Astrocyte (in vitro differentiated cells and primary cell): Measurements from ENCODE around the gene ARRB1. TPM values are rescaled to one million over a fixed set of nuclear protein-coding genes. Genes with fewer than 3 reads are reported as not detected.
"Not testable (repeated sequence)": the region's sequence is repeated elsewhere in the genome, so short reads cannot be mapped to it uniquely, and the experiment has no call there.

ENCODE experiments used
- DNase-seq: peaks from one replicate; pipeline ENCODE4 v3.0.0-alpha.2; 2010; ENCODE audit warnings: low read depth
- FAIRE-seq: peaks from 2 replicates; lab custom pipeline; 2011; peaks lifted over from hg19 to GRCh38; lab: Jason Lieb, UNC
- H2AFZ ChIP-seq: 2 replicates; pipeline ENCODE4 v1.6.0; 2012; ENCODE audit warnings: low read depth, low read length, inconsistent platforms
- H3K27ac ChIP-seq: 2 replicates; pipeline ENCODE4 v1.5.1; 2011; ENCODE audit warnings: low read depth, low read length, inconsistent platforms
- H3K27me3 ChIP-seq: 2 replicates; pipeline ENCODE4 v1.6.0; 2011; ENCODE audit warnings: low read length, inconsistent platforms; ENCODE audit not compliant: insufficient read depth
- H3K36me3 ChIP-seq: 2 replicates; pipeline ENCODE4 v1.5.1; 2011; ENCODE audit warnings: low read length, inconsistent platforms; ENCODE audit not compliant: insufficient read depth
- H3K4me1 ChIP-seq: 2 replicates; pipeline ENCODE4 v1.5.1; 2011; ENCODE audit warnings: low read length, inconsistent platforms; ENCODE audit not compliant: insufficient read depth
- H3K4me2 ChIP-seq: 2 replicates; pipeline ENCODE4 v1.6.0; 2012; ENCODE audit warnings: low read length, inconsistent platforms
- H3K4me3 ChIP-seq: 2 replicates; pipeline ENCODE4 v1.5.1; 2011; ENCODE audit warnings: low read depth, mild to moderate bottlenecking, low read length, inconsistent platforms; ENCODE audit not compliant: insufficient read depth
- H3K79me2 ChIP-seq: 2 replicates; pipeline ENCODE4 v1.6.0; 2012; ENCODE audit warnings: mild to moderate bottlenecking, low read length, inconsistent platforms; ENCODE audit not compliant: insufficient read depth
- H3K9ac ChIP-seq: 2 replicates; pipeline ENCODE4 v1.6.0; 2012; ENCODE audit warnings: mild to moderate bottlenecking, low read length, inconsistent platforms
- H3K9me3 ChIP-seq: 2 replicates; pipeline ENCODE4 v1.5.1; 2012; ENCODE audit warnings: low read depth, mild to moderate bottlenecking, low read length, inconsistent platforms; ENCODE audit not compliant: insufficient read depth
- H4K20me1 ChIP-seq: 2 replicates; pipeline ENCODE4 v1.6.0; 2012; ENCODE audit warnings: low read length, inconsistent platforms; ENCODE audit not compliant: insufficient read depth
- H3K27ac Mint-ChIP-seq: one replicate; pipeline ENCODE4 v1.8.0; 2021; ENCODE audit warnings: mild to moderate bottlenecking, mixed read lengths; ENCODE audit not compliant: unreplicated experiment
- H3K27me3 Mint-ChIP-seq: one replicate; pipeline ENCODE4 v1.8.0; 2021; ENCODE audit warnings: low read depth, mixed read lengths; ENCODE audit not compliant: unreplicated experiment
- H3K36me3 Mint-ChIP-seq: one replicate; pipeline ENCODE4 v1.8.0; 2021; ENCODE audit warnings: low read depth, mixed read lengths; ENCODE audit not compliant: unreplicated experiment
- H3K4me1 Mint-ChIP-seq: one replicate; pipeline ENCODE4 v1.8.0; 2021; ENCODE audit warnings: low read depth, mixed read lengths; ENCODE audit not compliant: unreplicated experiment
- H3K4me3 Mint-ChIP-seq: one replicate; pipeline ENCODE4 v1.8.0; 2021; ENCODE audit warnings: mild to moderate bottlenecking, moderate library complexity, mixed read lengths; ENCODE audit not compliant: unreplicated experiment
- H3K9me3 Mint-ChIP-seq: one replicate; pipeline ENCODE4 v1.8.0; 2021; ENCODE audit warnings: mild to moderate bottlenecking, mixed read lengths; ENCODE audit not compliant: unreplicated experiment
- CTCF ChIP-seq: IDR thresholded peaks from 2 replicates; pipeline ENCODE4 v1.5.1; 2011; ENCODE audit warnings: low read depth, mild to moderate bottlenecking, inconsistent platforms, low read length, moderate library complexity; ENCODE audit not compliant: insufficient read depth
- EZH2 ChIP-seq: IDR thresholded peaks from 2 replicates; pipeline ENCODE4 v1.6.1; 2012; ENCODE audit warnings: mild to moderate bottlenecking, low read length, inconsistent platforms; ENCODE audit not compliant: insufficient read depth
- total RNA-seq: library from RNA; stranded (reverse); gene quantifications from 2 replicates; pipeline ENCODE4 v1.2.1, GENCODE V29; 2021

The ARRB1 gene
- total RNA-seq, 1 donor from 2014 or later: 28.5 TPM

- H3K4me1 Mint-ChIP-seq: peaks cover 10% of the 10 kb centered on the region
- no peaks in the 10 kb centered on the region for H3K36me3 ChIP-seq
- no peaks in the 10 kb centered on the region for H3K4me1 ChIP-seq
- FAIRE-seq: no peak
- no peaks in the 10 kb centered on the region for H3K79me2 ChIP-seq
- H3K27me3 Mint-ChIP-seq: peaks cover 4% of the 10 kb centered on the region
- H3K36me3 Mint-ChIP-seq: no peaks in the 10 kb centered on the region
- H3K27ac Mint-ChIP-seq: peak overlapping the region; percentile 83
- no peaks in the 10 kb centered on the region for H3K9me3 Mint-ChIP-seq
- no peaks in the 10 kb centered on the region for H4K20me1 ChIP-seq
- no peak overlapping the region for H3K4me2 ChIP-seq
- no peaks in the 10 kb centered on the region for H3K9me3 ChIP-seq
- H3K27ac ChIP-seq: no peak overlapping the region
- peak overlapping the region; percentile 15 for H3K4me3 Mint-ChIP-seq
- no peaks in the 10 kb centered on the region for H3K27me3 ChIP-seq
- H3K9ac ChIP-seq: no peak overlapping the region
- H2AFZ ChIP-seq: no peak overlapping the region
- no peak overlapping the region for H3K4me3 ChIP-seq
- no peak for DNase-seq
- TF ChIP-seq EZH2: no peak
- no peak for TF ChIP-seq CTCF
Observed at GRCh38 chr11:75380716-75381420, 29.4 kb upstream of the ARRB1 start.

- H3K36me3 ChIP-seq: no peaks in the 10 kb centered on the region
- no peak overlapping the region for H3K4me2 ChIP-seq
- no peaks in the 10 kb centered on the region for H3K79me2 ChIP-seq
- no peak for FAIRE-seq
- H3K4me3 ChIP-seq: no peak overlapping the region
- Mint-ChIP-seq H3K27me3 (peaks cover 10% of the 10 kb centered on the region), H3K9me3 (no peaks in the 10 kb centered on the region), H3K27ac (peak overlapping the region; percentile 83), H3K4me1 (peaks cover 10% of the 10 kb centered on the region), H3K36me3 (no peaks in the 10 kb centered on the region), H3K4me3 (no peak overlapping the region)
- H4K20me1 ChIP-seq: no peaks in the 10 kb centered on the region
- H3K9me3 ChIP-seq: no peaks in the 10 kb centered on the region
- no peaks in the 10 kb centered on the region for H3K27me3 ChIP-seq
- DNase-seq: no peak
- no peak overlapping the region for H2AFZ ChIP-seq
- no peaks in the 10 kb centered on the region for H3K4me1 ChIP-seq
- no peak for TF ChIP-seq CTCF
- no peak for TF ChIP-seq EZH2
- H3K9ac ChIP-seq: no peak overlapping the region
- H3K27ac ChIP-seq: no peak overlapping the region
Observed at GRCh38 chr11:75380245-75380644, 28.8 kb upstream of the ARRB1 start.

- H3K27ac Mint-ChIP-seq, H3K4me3 ChIP-seq, H3K27ac ChIP-seq, FAIRE-seq, H3K9ac ChIP-seq, H3K4me1 Mint-ChIP-seq, H3K9me3 Mint-ChIP-seq, H3K36me3 ChIP-seq, H3K9me3 ChIP-seq, H3K4me3 Mint-ChIP-seq, H4K20me1 ChIP-seq, H3K4me2 ChIP-seq, H3K36me3 Mint-ChIP-seq, H3K79me2 ChIP-seq, DNase-seq, H2AFZ ChIP-seq, H3K27me3 ChIP-seq, H3K4me1 ChIP-seq: not testable (repeated sequence)
- peaks cover 13% of the 10 kb centered on the region for H3K27me3 Mint-ChIP-seq
Observed at GRCh38 chr11:75378776-75379175, 27.3 kb upstream of the ARRB1 start.
